DOHH2 (cell line): ENCODE data around the gene TMEM131.

Experiments
- H3F3A ChIP-seq: fragments of 200-600 bp; sonication (generic), shearing (Covaris generic); 2 replicates; pipeline ENCODE4 v1.6.0; 2016; ENCODE audit warnings: antibody characterized with exemption, mild to moderate bottlenecking; ENCODE audit not compliant: control insufficient read depth, insufficient read depth
- H3K27ac ChIP-seq: fragments of 200-600 bp; sonication (generic); 2 replicates; pipeline ENCODE4 v1.5.1; 2014; ENCODE audit warnings: low read depth, mild to moderate bottlenecking, low read length, moderate library complexity
- H3K27me3 ChIP-seq: fragments of 200-600 bp; sonication (generic); 2 replicates; pipeline ENCODE4 v1.6.1; 2014; ENCODE audit warnings: mild to moderate bottlenecking, low read length, mixed read lengths; ENCODE audit not compliant: control insufficient read depth
- H3K36me3 ChIP-seq: fragments of 200-600 bp; sonication (generic); 2 replicates; pipeline ENCODE4 v1.6.1; 2014; ENCODE audit warnings: mild to moderate bottlenecking, low read length, moderate library complexity, mixed read lengths; ENCODE audit not compliant: control insufficient read depth
- H3K4me1 ChIP-seq: fragments of 200-600 bp; sonication (generic); 2 replicates; pipeline ENCODE4 v1.6.1; 2014; ENCODE audit warnings: mild to moderate bottlenecking, low read length, mixed read lengths; ENCODE audit not compliant: control insufficient read depth
- H3K4me2 ChIP-seq: fragments of 200-600 bp; sonication (generic); 2 replicates; pipeline ENCODE4 v1.6.0; 2014; ENCODE audit warnings: mild to moderate bottlenecking, low read length, moderate library complexity
- H3K4me3 ChIP-seq: fragments of 200-600 bp; sonication (generic); 2 replicates; pipeline ENCODE4 v1.5.1; 2014; ENCODE audit warnings: mild to moderate bottlenecking, low read length, mixed read lengths
- H3K79me2 ChIP-seq: fragments of 200-600 bp; sonication (generic); 2 replicates; pipeline ENCODE4 v1.6.1; 2014; ENCODE audit warnings: mild to moderate bottlenecking, low read length, mixed read lengths; ENCODE audit not compliant: control insufficient read depth
- H3K9me2 ChIP-seq: fragments of 200-600 bp; sonication (generic); replicated peaks from 2 replicates; pipeline ENCODE4 v1.6.1; 2014; ENCODE audit warnings: mild to moderate bottlenecking, low read length, mixed read lengths; ENCODE audit not compliant: control insufficient read depth
- H3K9me3 ChIP-seq: fragments of 200-600 bp; sonication (generic); 2 replicates; pipeline ENCODE4 v1.6.1; 2014; ENCODE audit warnings: antibody characterized with exemption, low read length, mixed read lengths; ENCODE audit not compliant: control insufficient read depth, insufficient read depth
- H4K20me1 ChIP-seq: fragments of 200-600 bp; sonication (generic); 2 replicates; pipeline ENCODE4 v1.6.0; 2014; ENCODE audit warnings: low read depth, mild to moderate bottlenecking, antibody characterized with exemption, low read length, moderate library complexity; ENCODE audit not compliant: control insufficient read depth, insufficient read depth
- CTCF ChIP-seq: fragments of 200-600 bp; sonication (generic); IDR thresholded peaks from one replicate; pipeline ENCODE4 v1.5.1; 2014; ENCODE audit warnings: antibody characterized with exemption, mild to moderate bottlenecking, low read depth, low read length; ENCODE audit not compliant: poor library complexity, severe bottlenecking
- EZH2phosphoT487 ChIP-seq: fragments of 200-600 bp; sonication (generic); IDR thresholded peaks from 2 replicates; pipeline ENCODE4 v1.6.1; 2017; ENCODE audit warnings: borderline replicate concordance, mild to moderate bottlenecking, antibody characterized with exemption, low read length, moderate library complexity, mixed read lengths

The TMEM131 gene

DNA sequence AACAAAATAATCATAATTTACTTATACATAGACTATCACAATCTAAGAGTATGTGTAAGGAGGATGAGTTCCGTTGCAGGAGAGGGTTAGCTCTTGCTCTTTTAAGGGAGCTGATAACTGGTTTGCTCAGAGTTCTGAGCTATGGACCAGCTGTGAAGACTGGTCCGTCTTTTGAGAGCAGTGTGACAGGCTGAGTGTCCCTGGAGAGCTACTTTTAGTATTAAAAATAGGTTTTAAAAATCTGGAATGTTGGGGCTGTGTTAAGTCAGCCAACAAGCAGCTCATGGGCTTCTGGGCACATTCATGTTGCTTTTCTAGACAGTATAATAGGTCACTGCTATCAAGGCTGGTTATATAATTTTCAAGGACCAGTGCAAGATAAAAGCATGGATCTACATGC, 41.5 kb upstream of the TMEM131 start:
- H3K36me3 ChIP-seq = no peaks in the 10 kb centered on the region
- TF ChIP-seq CTCF = no peak
- no peak for TF ChIP-seq EZH2phosphoT487
- H3K4me2 ChIP-seq = no peak overlapping the region
- peaks cover 35% of the 10 kb centered on the region for H3K4me1 ChIP-seq
- H3K27me3 ChIP-seq = no peaks in the 10 kb centered on the region
- H3K9me3 ChIP-seq = no peaks in the 10 kb centered on the region
- H3K4me3 ChIP-seq = no peak overlapping the region
- H3K79me2 ChIP-seq = no peaks in the 10 kb centered on the region
- H3K9me2 ChIP-seq = no peaks in the 10 kb centered on the region
- no peaks in the 10 kb centered on the region for H4K20me1 ChIP-seq
- H3F3A ChIP-seq = 0 out of 2 replicates have a peak, but pooled peaks cover 2% of the 10 kb centered on the region
- H3K27ac ChIP-seq = no peak overlapping the region

- H3F3A ChIP-seq = 0 out of 2 replicates have a peak, but pooled peaks cover 2% of the 10 kb centered on the region
- H3K9me2 ChIP-seq = no peaks in the 10 kb centered on the region
- no peak overlapping the region for H3K4me2 ChIP-seq
- no peaks in the 10 kb centered on the region for H3K79me2 ChIP-seq
- H3K27me3 ChIP-seq = no peaks in the 10 kb centered on the region
- peaks cover 40% of the 10 kb centered on the region for H3K4me1 ChIP-seq
- no peak overlapping the region for H3K4me3 ChIP-seq
- no peaks in the 10 kb centered on the region for H3K36me3 ChIP-seq
- TF ChIP-seq CTCF = no peak
- TF ChIP-seq EZH2phosphoT487 = no peak
- no peaks in the 10 kb centered on the region for H4K20me1 ChIP-seq
- no peaks in the 10 kb centered on the region for H3K9me3 ChIP-seq
- no peak overlapping the region for H3K27ac ChIP-seq
Measured at GRCh38 chr2:98036349-98037000, 40.7 kb upstream of the TMEM131 start.

- 0 out of 2 replicates have a peak, but pooled peaks cover 2% of the 10 kb centered on the region for H3F3A ChIP-seq
- TF ChIP-seq CTCF = no peak
- TF ChIP-seq EZH2phosphoT487 = no peak
Measured at GRCh38 chr2:98034745-98035144, 39.0 kb upstream of the TMEM131 start.

More at GRCh38 chr2:98034745-98035144, 39.0 kb upstream of the TMEM131 start:
- Histone ChIP-seq H3K9me2 (no peaks in the 10 kb centered on the region), H3K4me2 (no peak overlapping the region), H3K4me1 (peaks cover 39% of the 10 kb centered on the region), H3K79me2 (no peaks in the 10 kb centered on the region), H3K27me3 (no peaks in the 10 kb centered on the region), H3K9me3 (no peaks in the 10 kb centered on the region), H3K36me3 (no peaks in the 10 kb centered on the region), H3K4me3 (no peak overlapping the region), H4K20me1 (no peaks in the 10 kb centered on the region), H3K27ac (no peak overlapping the region)
